ENCODE measurements around the gene HGD. TPM values are rescaled to one million over a fixed set of nuclear protein-coding genes. Genes with fewer than 3 reads are reported as not detected.
"Not testable (repeated sequence)": the region's sequence is repeated elsewhere in the genome, so short reads cannot be mapped to it uniquely, and the experiment has no call there.

HGD gene, protein sequence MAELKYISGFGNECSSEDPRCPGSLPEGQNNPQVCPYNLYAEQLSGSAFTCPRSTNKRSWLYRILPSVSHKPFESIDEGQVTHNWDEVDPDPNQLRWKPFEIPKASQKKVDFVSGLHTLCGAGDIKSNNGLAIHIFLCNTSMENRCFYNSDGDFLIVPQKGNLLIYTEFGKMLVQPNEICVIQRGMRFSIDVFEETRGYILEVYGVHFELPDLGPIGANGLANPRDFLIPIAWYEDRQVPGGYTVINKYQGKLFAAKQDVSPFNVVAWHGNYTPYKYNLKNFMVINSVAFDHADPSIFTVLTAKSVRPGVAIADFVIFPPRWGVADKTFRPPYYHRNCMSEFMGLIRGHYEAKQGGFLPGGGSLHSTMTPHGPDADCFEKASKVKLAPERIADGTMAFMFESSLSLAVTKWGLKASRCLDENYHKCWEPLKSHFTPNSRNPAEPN
- under 1 TPM; 0.20 to 0.35 TPM for total RNA-seq

DNA sequence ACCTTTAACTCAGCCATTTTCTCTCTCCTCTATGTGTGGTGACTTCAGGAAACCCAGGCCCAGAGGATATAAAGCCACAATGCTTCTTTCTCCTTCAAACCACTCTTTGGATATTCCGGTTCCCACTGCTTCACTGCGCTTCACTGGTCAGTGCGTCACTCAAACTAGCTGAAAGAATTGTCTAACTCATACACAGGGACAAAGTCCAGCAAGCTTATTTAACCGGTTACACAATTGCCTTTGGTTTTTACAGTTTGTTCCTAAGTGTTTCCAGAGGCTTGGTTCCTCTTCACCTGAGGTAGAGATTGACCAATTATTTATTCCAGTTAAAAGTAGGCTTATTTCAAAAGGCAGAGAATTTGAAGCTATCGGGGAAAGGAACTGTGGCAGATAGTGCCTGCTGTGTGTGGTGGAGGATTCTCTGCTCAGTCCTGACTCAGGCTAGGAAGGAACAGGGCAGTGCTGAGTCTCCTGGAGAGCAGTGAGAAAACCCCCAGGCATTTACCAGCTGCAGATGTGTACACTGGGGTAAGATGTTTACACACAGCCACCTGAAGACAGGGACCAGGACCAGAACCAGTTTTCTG, at the start of gene HGD:
HGD (minus strand) TSS at position 145 of the 587 bp plus-strand sequence; CDS start at position 17, 128 bp downstream.
- Mint-ChIP-seq H3K27me3 (peaks cover 4% of the 10 kb centered on the region), H3K27ac (no peak within 1 kb of the TSS), H3K36me3 (peaks cover 4% of the 10 kb centered on the region), H3K4me1 (peaks cover 4% of the 10 kb centered on the region), H3K4me3 (no peak within 1 kb of the TSS), H3K9me3 (peaks cover 4% of the 10 kb centered on the region)
- no peak for DNase-seq

DNA sequence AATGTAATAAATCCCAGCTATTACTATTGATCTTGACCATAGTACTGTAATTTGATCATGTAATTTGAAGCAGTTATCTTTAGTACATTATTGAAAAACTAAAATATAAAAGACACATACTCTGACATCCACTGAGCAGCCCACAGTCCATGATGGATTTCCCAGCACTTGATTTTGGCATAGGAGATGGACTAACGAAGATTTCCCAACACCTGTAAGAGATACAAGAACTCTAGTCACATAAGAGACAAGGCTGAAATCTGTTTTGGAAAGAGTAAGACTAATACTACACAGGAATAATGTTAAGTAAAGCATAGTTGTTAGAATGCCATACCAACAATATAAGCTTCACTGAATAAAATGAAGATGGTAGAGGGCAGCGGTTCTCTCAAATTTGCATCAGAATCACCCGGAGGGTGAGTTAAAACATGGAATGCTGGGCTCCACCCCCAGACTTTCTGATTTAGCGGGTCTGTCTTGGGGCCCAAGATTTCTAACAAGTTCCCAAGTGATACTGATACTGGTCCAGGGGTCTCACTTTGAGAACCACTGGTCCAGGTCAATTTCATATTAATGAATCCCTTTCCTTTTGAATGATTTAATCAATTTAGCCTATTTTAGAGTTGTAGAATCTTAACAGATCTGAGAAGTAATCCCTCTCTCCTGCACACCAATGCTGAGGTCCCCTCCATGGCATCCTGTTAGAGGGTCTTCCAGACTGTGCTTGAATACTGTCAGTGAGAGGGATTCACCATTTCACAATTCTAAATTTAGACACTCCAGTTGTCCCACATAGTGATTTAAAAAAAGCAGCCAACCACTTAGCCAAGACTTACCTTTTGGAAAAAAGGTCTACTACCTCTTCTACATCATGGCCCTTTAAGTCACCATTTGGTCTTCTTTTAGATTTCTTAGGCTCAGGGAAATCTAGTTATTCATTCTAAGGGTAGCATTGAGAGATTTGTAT, 48.8 kb upstream of the HGD start:
- peaks cover 10% of the 10 kb centered on the region for H3K9me3 Mint-ChIP-seq
- H3K4me1 Mint-ChIP-seq: no peaks in the 10 kb centered on the region
- peaks cover 39% of the 10 kb centered on the region for H3K36me3 Mint-ChIP-seq
- DNase-seq: no peak
- no peak overlapping the region for H3K4me3 Mint-ChIP-seq
- no peak overlapping the region for H3K27ac Mint-ChIP-seq
- H3K27me3 Mint-ChIP-seq: no peaks in the 10 kb centered on the region

DNA sequence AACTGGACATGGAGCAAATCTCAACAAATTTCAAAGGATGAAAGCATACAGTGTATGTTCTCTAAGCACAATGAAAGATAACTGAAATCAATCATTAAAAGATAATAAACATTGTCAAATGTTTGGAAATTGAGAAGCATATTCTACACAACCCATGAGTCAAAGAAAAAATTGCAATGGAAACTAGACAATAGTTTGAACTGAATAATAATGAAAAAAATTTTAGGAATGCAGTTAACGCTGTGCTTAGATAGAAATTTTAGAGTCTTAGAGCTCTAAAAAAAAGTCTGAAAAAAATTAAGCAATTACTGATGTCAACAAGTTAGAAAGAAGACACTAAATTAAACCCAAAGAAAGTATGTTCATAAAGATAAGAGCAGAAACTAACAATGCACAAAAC, 44.8 kb upstream of the HGD start:
- Mint-ChIP-seq H3K36me3 (peaks cover 37% of the 10 kb centered on the region), H3K9me3 (peaks cover 9% of the 10 kb centered on the region), H3K4me3 (no peak overlapping the region), H3K4me1 (no peaks in the 10 kb centered on the region), H3K27me3 (no peaks in the 10 kb centered on the region), H3K27ac (no peak overlapping the region)
- no peak for DNase-seq

DNA sequence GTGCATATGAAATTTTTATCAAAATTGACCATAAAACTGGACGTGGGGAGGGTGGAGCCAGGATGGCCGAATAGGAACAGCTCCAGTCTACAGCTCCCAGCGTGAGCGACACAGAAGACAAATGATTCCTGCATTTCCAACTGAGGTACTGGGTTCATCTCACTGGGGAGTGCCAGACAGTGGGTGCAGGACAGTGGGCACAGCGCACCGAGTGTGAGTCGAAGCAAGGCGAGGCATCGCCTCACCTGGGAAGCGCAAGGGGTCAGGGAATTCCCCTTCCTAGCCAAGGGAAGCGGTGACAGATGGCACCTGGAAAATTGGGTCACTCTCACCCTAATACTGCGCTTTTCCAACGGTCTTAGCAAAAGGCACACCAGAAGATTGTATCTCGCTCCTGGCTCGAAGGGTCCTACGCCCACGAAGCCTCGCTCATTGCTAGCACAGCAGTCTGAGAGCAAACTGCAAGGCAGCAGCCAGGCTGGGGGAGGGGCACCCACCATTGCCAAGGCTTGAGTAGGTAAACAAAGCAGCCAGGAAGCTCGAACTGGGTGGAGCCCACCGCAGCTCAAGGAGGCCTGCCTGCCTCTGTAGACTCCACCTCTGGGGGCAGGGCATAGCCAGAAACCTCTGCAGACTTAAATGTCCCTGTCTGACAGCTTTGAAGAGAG, 37.3 kb upstream of the HGD start:
- H3K4me1 Mint-ChIP-seq: peaks cover 27% of the 10 kb centered on the region
- H3K27ac Mint-ChIP-seq: peak overlapping the region; percentile 75
- peak overlapping the region; percentile 57 for H3K4me3 Mint-ChIP-seq
- DNase-seq: peak; percentile 59
- not testable (repeated sequence) for H3K9me3 Mint-ChIP-seq, H3K27me3 Mint-ChIP-seq
- peaks cover 43% of the 10 kb centered on the region for H3K36me3 Mint-ChIP-seq

DNA sequence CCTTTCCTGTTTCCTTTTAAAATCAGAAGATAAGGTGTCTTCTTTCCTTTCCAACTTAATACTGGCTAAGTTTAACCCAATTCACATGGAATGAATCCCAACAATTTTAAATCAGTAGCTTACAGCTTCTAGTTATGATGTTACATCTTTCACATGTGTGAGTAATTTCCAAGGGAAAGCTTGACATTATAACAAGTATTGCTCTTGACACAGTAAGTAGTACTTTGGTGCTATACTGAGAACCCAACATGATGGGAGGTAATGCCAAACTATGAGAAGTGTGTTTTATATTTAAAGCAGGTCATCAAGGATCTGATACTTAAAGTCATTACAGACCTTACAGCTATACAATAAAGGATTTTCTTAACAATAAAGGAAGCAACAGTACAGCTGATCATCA, 31.2 kb upstream of the HGD start:
- no peak for DNase-seq
- Mint-ChIP-seq H3K4me1 (peaks cover under 1% of the 10 kb centered on the region), H3K4me3 (no peak overlapping the region), H3K36me3 (peaks cover 16% of the 10 kb centered on the region), H3K27me3 (no peaks in the 10 kb centered on the region), H3K9me3 (no peaks in the 10 kb centered on the region), H3K27ac (no peak overlapping the region)

DNA sequence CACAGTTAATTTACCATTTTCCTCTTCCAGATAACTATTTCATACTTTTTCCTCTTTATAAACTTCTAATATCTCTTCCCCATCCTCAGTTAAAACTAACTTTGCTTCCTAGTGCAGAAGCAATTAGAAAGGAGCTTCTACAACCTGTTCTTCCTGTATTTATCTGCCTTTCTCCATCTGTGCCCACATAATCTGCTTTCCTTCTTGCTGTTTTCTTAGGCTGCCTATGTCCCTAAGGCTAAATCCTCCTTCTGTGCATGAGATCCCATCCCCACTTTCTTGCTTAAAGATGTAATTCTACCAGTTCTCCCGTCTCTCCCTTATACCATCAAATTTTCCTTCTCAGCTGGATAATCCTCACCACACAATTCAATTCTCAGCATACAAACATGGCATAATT, 28.3 kb upstream of the HGD start:
- Mint-ChIP-seq H3K4me1 (no peaks in the 10 kb centered on the region), H3K36me3 (peaks cover 17% of the 10 kb centered on the region), H3K9me3 (no peaks in the 10 kb centered on the region), H3K27ac (no peak overlapping the region), H3K27me3 (no peaks in the 10 kb centered on the region), H3K4me3 (no peak overlapping the region)
- no peak for DNase-seq

DNA sequence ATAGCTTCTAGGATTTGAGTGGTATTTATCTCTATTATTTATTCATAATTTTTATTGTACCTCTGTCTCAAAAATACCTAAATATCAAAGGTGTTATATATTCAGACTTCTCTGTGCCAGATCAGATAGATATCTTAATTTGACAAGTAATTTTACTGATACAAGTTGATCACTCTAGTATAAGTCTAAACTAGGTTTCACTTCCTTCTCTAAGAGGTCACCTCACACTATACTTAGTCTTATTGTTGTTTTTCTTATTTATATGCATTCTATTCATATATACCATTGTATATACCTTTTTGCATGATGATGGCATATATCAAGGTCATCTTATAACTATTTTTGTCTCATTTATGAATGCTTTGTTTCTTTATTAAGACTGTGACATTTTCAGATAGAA, 26.4 kb upstream of the HGD start:
- Mint-ChIP-seq H3K4me1 (no peaks in the 10 kb centered on the region), H3K9me3 (peaks cover 7% of the 10 kb centered on the region), H3K36me3 (peaks cover 27% of the 10 kb centered on the region), H3K27ac (no peak overlapping the region), H3K4me3 (no peak overlapping the region), H3K27me3 (no peaks in the 10 kb centered on the region)
- no peak for DNase-seq

DNA sequence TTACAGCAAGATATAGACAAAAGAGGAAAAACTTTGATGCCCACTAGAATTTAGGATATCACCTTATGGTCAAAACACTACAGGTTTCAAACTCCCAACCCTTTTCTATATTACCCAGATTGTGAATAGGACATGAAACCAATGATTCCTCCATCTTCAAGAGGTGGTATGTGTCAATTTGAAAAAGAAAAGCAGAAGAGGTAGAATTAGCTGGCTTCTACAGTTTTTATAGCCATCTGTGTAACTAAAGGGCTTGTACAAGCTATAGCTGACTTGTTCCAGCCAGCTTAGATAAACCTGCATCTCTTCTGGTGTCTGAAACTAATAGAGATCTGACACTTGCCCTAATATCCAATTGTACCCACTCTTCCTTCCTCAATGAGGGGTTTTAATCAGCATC, 24.9 kb upstream of the HGD start:
- Mint-ChIP-seq H3K27ac (no peak overlapping the region), H3K27me3 (no peaks in the 10 kb centered on the region), H3K9me3 (peaks cover 11% of the 10 kb centered on the region), H3K4me1 (no peaks in the 10 kb centered on the region), H3K4me3 (no peak overlapping the region), H3K36me3 (peaks cover 37% of the 10 kb centered on the region)
- DNase-seq: no peak

DNA sequence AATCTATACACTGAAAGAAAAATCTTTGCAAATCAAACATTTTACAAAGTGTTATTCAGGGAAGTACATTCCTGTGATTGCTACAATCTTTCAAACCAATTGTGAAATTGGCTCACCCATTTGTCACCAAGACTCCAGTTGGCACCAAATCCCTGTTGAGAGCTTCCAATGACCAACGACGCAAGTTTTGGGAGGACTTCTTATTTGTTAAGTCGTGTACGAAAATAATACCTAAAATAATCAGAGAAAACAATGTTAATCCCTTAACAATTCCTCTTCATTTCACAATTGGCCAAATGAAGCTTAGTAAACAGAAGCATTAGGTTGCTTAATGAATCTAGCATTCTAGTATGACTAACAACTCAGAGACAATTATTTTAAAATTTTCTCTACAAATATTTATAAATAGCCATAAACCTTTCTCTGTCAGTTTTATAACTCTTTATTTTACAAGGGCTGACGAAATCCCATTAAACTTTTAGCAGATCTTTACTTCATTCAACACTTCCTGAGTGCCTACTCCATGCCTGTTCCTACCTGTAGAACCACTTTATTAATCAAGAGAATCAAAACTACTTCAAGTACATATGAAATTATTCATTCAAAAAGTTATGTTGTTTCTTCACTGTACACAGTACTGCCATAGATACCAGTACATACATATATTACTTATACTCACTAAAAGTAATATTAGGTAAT, 24.0 kb upstream of the HGD start:
- Mint-ChIP-seq H3K9me3 (peaks cover 11% of the 10 kb centered on the region), H3K27me3 (no peaks in the 10 kb centered on the region), H3K4me3 (no peak overlapping the region), H3K36me3 (peaks cover 40% of the 10 kb centered on the region), H3K27ac (no peak overlapping the region), H3K4me1 (no peaks in the 10 kb centered on the region)
- no peak for DNase-seq

DNA sequence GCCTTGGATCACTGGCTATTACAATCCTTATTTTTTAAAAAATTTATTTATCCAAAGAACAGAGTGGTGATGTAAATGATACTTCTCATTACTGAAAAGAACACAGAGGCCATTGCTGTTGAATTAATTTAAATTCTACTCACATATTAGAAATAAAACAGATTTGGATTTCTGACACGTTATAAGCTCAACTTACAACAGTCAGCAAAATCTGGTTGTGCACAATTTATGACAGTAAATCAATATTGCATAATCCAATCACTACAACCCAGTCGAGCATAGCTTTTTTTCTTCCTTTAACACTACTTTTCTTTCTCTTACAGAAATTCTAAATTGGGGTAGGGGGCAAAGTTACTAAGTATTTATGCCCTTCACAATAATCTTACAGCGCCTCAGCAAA, 17.3 kb upstream of the HGD start:
- H3K9me3 Mint-ChIP-seq: peaks cover 10% of the 10 kb centered on the region
- H3K4me3 Mint-ChIP-seq: no peak overlapping the region
- peaks cover 29% of the 10 kb centered on the region for H3K36me3 Mint-ChIP-seq
- DNase-seq: no peak
- H3K27me3 Mint-ChIP-seq: no peaks in the 10 kb centered on the region
- H3K27ac Mint-ChIP-seq: no peak overlapping the region
- no peaks in the 10 kb centered on the region for H3K4me1 Mint-ChIP-seq

DNA sequence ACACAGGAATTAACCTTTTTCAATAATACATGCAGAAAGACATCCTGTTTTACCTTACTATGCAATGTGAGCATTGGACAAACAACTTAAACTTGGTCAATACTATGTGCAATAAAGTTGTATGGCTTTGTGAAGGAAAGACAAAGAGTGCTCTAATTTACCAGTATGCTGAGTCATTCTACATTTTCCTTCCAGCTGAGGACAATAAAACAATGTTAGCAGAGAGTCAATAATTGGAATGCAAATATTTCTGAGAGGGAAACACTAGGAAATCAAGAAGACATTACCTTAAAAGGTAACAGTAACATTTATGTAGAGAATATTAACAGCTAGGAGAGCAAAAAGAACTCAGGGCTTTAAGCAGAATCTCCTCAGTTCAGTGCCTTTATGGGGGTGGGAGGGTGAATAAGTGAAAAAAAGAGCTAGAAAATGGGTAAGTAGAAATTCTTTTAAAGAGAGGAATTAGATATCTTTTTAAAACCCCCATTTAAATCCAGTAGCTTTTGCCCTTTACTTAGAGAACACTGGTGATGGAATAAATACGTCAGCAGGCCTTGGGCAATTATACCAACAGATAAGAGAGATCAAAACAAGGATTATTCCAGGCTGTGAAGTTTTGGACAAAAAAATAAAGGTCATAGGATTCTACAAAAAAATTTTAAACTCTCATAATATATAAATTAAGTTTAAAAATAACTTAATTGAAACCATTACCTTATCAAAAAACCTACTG, 11.6 kb upstream of the HGD start:
- Mint-ChIP-seq H3K9me3 (no peaks in the 10 kb centered on the region), H3K4me1 (no peaks in the 10 kb centered on the region), H3K4me3 (no peak overlapping the region), H3K27me3 (no peaks in the 10 kb centered on the region), H3K27ac (peak overlapping the region; percentile 4), H3K36me3 (peaks cover 8% of the 10 kb centered on the region)
- no peak for DNase-seq

DNA sequence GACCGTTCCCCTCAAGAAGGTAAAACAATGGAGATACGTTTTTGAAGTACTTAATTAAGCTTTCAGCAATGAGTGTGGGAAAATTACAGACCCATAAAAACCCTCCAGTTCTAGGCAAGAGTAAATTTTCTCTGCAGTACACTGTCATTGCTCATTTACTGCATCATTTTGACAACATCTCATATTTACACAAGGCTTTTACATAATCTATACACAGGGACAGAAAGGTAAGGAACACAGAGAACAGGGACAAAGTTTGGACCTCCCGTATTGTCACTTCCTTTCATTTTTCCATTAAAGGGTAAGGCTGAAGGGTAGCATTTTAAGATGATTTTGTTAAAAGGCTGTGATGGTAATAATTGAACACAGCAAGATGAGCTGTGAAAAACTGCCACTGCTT, 7.4 kb upstream of the HGD start:
- Mint-ChIP-seq H3K9me3 (no peaks in the 10 kb centered on the region), H3K27ac (no peak overlapping the region), H3K4me3 (no peak overlapping the region), H3K36me3 (peaks cover 4% of the 10 kb centered on the region), H3K4me1 (no peaks in the 10 kb centered on the region), H3K27me3 (no peaks in the 10 kb centered on the region)
- DNase-seq: no peak

DNA sequence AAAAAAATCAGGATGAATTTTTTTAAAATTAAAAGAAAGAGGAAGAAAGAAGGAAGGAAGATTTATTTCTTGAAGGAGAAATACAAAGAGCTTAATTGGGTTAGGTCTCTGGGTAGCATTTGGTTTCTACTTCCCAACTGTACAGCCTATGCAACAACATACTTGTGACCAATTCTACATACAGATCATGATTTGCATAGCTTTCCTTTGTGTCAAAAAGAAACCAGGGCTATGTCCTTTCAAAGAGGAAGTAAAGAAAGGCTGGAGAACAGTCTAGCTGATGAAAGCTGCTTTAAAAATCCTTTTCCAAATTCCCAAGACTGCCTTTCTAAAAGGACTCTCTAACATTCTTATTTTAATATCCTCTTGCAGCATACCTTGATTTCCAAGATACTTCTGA, 6.1 kb upstream of the HGD start:
- Mint-ChIP-seq H3K36me3 (peaks cover 4% of the 10 kb centered on the region), H3K27me3 (no peaks in the 10 kb centered on the region), H3K9me3 (no peaks in the 10 kb centered on the region), H3K4me3 (no peak overlapping the region), H3K4me1 (no peaks in the 10 kb centered on the region), H3K27ac (no peak overlapping the region)
- DNase-seq: no peak

DNA sequence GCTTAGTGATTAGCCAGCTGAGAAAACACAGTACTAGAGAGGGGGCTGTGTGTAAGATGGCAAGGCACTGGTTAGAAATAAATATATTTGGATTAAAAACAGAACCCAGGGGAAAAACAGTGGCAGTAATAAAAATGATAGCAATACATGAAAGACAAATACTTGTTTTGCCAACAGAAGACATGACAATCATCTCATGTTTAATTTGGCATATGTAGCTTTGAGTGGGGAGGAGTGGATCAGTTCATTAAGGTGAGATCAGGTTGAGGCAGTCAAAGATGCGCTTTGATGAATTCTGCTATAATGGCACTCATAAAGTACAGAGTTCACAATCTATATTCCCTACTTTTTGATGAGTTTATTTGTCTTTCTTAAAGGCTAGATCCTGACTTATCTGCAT, 3.4 kb upstream of the HGD start:
- Mint-ChIP-seq H3K36me3 (peaks cover 4% of the 10 kb centered on the region), H3K4me3 (no peak overlapping the region), H3K27ac (no peak overlapping the region), H3K9me3 (no peaks in the 10 kb centered on the region), H3K27me3 (no peaks in the 10 kb centered on the region), H3K4me1 (no peaks in the 10 kb centered on the region)
- no peak for DNase-seq

Data from activated naive CD8-positive, alpha-beta T cell treated with anti-CD3 and anti-CD28 coated beads for 36 hours (primary cell).